ENCODE measurements around the gene ZMAT5. TPM values are rescaled to one million over a fixed set of nuclear protein-coding genes. Genes with fewer than 3 reads are reported as not detected.

Gene ZMAT5
- total RNA-seq, 2 donors from 2014 or later: 11.9 to 14.3 TPM

DNA sequence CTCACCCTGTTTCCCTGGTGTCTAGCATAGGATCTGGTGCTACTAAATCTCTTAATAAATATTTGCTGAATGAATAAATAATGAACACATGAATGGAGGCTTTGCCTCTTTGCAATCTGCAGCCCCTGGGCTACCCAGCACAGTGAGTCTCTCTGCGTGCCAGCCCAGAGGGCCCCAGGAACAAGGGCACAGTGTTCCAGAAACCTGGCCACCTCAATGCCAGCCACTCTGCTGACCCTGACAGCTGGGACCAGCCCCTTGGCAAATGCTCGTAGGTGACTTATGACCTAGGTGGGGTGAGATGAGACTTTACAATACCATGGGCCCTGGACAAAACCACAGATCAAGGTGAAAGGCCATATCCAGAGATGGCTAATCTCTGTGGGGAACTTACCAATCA is 32.0 kb upstream of the ZMAT5 start:
- Histone ChIP-seq H3K4me1 (no peaks in the 10 kb centered on the region), H3K9me3 (no peaks in the 10 kb centered on the region), H3K9ac (ENCODE audit: low read depth in 2 of 2, low read length in 2 of 2) (peak overlapping the region in 1 of 2 donors; percentile 36), H3K27me3 (no peaks in the 10 kb centered on the region), H3K36me3 (peaks cover 3% of the 10 kb centered on the region), H3K27ac (peak overlapping the region; percentile 24), H3K4me3 (no peak overlapping the region)
- DNase-seq: no peak
- intact Hi-C loops (cut with DNase I): no loop called here
- TF ChIP-seq, protein P1, sequence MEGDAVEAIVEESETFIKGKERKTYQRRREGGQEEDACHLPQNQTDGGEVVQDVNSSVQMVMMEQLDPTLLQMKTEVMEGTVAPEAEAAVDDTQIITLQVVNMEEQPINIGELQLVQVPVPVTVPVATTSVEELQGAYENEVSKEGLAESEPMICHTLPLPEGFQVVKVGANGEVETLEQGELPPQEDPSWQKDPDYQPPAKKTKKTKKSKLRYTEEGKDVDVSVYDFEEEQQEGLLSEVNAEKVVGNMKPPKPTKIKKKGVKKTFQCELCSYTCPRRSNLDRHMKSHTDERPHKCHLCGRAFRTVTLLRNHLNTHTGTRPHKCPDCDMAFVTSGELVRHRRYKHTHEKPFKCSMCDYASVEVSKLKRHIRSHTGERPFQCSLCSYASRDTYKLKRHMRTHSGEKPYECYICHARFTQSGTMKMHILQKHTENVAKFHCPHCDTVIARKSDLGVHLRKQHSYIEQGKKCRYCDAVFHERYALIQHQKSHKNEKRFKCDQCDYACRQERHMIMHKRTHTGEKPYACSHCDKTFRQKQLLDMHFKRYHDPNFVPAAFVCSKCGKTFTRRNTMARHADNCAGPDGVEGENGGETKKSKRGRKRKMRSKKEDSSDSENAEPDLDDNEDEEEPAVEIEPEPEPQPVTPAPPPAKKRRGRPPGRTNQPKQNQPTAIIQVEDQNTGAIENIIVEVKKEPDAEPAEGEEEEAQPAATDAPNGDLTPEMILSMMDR (IDR thresholded peaks at IDR 0.05): no peak

DNA sequence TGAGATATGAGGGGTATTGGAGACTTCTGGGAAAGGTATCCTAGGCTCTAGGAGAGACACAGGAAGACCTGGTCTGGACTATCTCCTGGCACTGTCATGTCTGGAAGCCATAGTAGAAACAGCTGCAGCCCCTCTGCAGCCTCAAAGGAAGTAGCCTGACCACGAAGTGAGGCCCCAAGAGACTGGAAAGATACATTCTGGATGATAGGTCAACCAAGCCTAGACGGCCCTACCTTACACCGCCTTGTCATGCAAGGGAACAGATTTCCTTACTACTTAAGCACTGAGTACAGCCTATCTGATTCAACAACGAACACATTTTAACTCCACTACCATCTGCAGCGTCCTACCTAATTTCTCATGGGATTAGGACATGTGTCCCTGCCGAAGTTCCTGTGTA is 31.5 kb upstream of the ZMAT5 start:
- Histone ChIP-seq H3K27me3 (no peaks in the 10 kb centered on the region), H3K4me1 (no peaks in the 10 kb centered on the region), H3K9ac (ENCODE audit: low read depth in 2 of 2, low read length in 2 of 2) (no peak overlapping the region), H3K4me3 (no peak overlapping the region), H3K9me3 (no peaks in the 10 kb centered on the region), H3K27ac (peak overlapping the region; percentile 24), H3K36me3 (no peaks in the 10 kb centered on the region)
- intact Hi-C loops (cut with DNase I): no loop called here
- DNase-seq: no peak
- TF ChIP-seq, protein P1 (IDR thresholded peaks at IDR 0.05): no peak

DNA sequence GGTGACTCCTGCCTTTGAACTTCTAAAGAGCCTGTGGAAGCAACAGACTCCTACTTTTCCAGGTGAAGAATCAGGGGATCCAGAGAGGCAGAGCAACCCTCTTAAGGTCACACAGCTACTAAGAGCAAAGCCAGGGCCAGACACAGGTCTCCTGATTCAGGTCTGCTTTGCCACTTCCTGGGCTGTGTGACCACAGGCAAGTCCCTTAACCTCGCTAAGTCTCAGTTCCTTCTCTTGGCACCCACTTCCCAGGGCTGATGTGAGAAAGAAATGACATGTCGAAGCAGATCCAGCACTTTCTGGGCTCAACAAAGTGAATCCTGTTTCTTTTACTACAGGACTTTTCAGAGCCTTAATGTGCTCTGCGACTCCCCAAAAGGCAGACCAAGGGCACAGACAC is 30.5 kb upstream of the ZMAT5 start:
- H3K27me3 ChIP-seq: no peaks in the 10 kb centered on the region
- no peak overlapping the region for H3K9ac ChIP-seq (ENCODE audit: low read depth in 2 of 2, low read length in 2 of 2)
- TF ChIP-seq, protein P1 (IDR thresholded peaks at IDR 0.05): no peak
- H3K4me1 ChIP-seq: no peaks in the 10 kb centered on the region
- no peak overlapping the region for H3K27ac ChIP-seq
- H3K4me3 ChIP-seq: no peak overlapping the region
- no peak for DNase-seq
- no peaks in the 10 kb centered on the region for H3K36me3 ChIP-seq
- intact Hi-C loops (cut with DNase I): no loop called here
- no peaks in the 10 kb centered on the region for H3K9me3 ChIP-seq

DNA sequence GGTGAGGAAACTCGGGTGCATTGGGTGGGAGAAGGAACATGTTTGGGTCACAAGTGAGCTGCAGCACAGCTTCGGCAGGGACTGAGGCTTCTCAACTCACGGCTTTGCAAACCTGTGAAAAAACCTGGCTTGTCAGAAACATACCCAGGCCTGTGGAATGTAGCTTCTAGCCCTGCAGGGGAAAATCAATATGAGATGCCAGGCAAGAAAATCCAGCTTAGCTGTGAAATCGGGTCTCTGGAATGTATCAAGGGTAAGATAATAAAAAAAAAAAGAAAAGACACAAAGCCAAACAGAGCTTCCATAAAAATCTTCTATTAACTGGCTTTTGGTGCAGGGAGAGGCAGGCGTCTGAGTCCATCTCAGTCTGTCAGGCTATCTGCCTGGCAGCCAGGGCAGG is 28.9 kb upstream of the ZMAT5 start:
- Histone ChIP-seq H3K27me3 (no peaks in the 10 kb centered on the region), H3K27ac (no peak overlapping the region), H3K9ac (ENCODE audit: low read depth in 2 of 2, low read length in 2 of 2) (no peak overlapping the region), H3K4me3 (no peak overlapping the region), H3K9me3 (no peaks in the 10 kb centered on the region), H3K36me3 (peaks cover 2% of the 10 kb centered on the region), H3K4me1 (no peaks in the 10 kb centered on the region)
- DNase-seq: no peak
- TF ChIP-seq, protein P1 (IDR thresholded peaks at IDR 0.05): no peak
- intact Hi-C loops (cut with DNase I): no loop called here

DNA sequence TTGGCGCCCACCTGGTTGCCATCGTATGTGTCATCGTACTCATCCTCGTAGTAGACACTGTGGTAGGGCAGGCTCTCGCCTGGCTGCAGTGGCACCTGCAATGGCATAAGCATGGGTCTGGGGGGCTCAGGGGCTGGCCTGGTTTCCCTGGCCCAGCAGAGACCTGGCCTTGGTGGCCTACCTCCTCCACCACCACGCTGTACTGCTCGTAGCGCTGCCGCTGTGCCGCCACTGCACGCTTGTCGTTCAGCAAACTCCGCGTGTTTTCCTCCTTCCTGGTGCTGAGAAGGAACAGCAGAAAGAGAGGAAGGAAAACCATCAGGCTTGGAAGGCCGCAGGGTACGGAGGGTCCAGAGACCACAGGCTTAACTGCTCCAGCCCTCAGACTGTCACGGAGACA is 26.6 kb upstream of the ZMAT5 start:
- H3K27me3 ChIP-seq: no peaks in the 10 kb centered on the region
- no peaks in the 10 kb centered on the region for H3K4me1 ChIP-seq
- H3K9me3 ChIP-seq: no peaks in the 10 kb centered on the region
- no peak overlapping the region for H3K9ac ChIP-seq (ENCODE audit: low read depth in 2 of 2, low read length in 2 of 2)
- intact Hi-C loops (cut with DNase I): no loop called here
- DNase-seq: no peak
- no peak overlapping the region for H3K27ac ChIP-seq
- peaks cover 12% of the 10 kb centered on the region for H3K36me3 ChIP-seq
- H3K4me3 ChIP-seq: no peak overlapping the region
- TF ChIP-seq, protein P1 (IDR thresholded peaks at IDR 0.05): no peak

DNA sequence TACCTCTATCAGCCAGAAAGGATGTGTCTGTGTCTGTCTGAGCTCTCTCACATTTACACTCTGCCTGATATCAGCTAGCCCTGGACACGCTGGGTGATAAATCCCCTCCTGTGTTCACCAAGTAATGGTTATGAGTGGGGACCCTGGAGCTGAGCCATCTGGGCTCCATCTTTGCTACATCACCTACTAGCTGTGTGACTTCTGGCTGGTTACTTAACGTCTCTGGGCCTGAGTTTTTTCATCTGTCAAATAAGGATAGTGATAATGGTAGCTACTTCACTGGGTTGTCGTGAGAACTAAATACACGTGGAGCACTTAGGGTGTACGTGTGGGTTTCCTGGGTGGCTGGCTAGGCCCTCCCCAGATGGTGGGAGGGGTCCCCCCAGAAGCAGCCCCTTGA is 23.3 kb upstream of the ZMAT5 start:
- Histone ChIP-seq H3K4me3 (no peak overlapping the region), H3K9ac (ENCODE audit: low read depth in 2 of 2, low read length in 2 of 2) (no peak overlapping the region), H3K27me3 (no peaks in the 10 kb centered on the region), H3K27ac (no peak overlapping the region), H3K4me1 (no peaks in the 10 kb centered on the region), H3K36me3 (peaks cover 12% of the 10 kb centered on the region), H3K9me3 (no peaks in the 10 kb centered on the region)
- TF ChIP-seq, protein P1 (IDR thresholded peaks at IDR 0.05): no peak
- intact Hi-C loops (cut with DNase I): no loop called here
- DNase-seq: no peak

Data from colonic mucosa (tissue), 4 donors.